ENCODE results near the gene AMY2B. TPM values are rescaled to one million over a fixed set of nuclear protein-coding genes. Genes with fewer than 3 reads are reported as not detected.
A peak's percentile ranks its signal among the peaks of the same experiment; 100 is the strongest.

The AMY2B gene
- total and polyA plus RNA-seq, 2 of the 8 experiments (the other 6 are each of a cell fraction or from before 2014, with no cell fraction given) = 2.0 to 2.1 TPM

DNA sequence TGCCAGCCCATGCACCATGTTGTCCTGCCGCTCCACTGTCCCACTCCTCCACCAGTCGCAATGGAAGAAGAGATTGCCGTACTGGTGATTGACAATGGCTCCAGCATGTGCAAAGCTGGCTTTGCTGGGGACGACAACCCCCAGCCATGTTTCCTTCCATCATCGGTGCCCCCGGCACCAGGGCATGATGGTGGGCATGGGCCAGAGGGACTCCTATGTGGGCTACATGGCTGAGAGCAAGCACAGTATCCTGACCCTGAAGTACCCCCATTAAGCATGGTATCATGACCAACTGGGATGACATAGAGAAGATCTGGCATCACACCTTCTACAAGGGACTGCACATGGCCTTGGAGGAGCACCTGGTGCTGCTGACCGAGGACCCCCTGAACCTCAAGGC, 1.9 kb upstream of the AMY2B start:
- ChIA-PET CTCF (ENCODE audit: partially characterized antibody) (no interaction called here), POLR2A (ENCODE audit: partially characterized antibody) (no interaction called here)
- no peak overlapping the region for H4K8ac ChIP-seq (ENCODE audit: extremely low read depth, insufficient read depth, low read length)
- H3K27ac ChIP-seq (ENCODE audit: low read depth, low read length) = no peak overlapping the region
- no peak overlapping the region for H3K14ac ChIP-seq (ENCODE audit: insufficient read length)
- H4K5ac ChIP-seq (ENCODE audit: insufficient read length, low read depth, low read length) = no peak overlapping the region
- H3K9ac ChIP-seq (replicated peaks in 1 of 4; ENCODE audit: extremely low read depth in 1 of 4, low read depth in 3 of 4, low read length in 3 of 4) = no peak overlapping the region
- H3K18ac ChIP-seq (ENCODE audit: extremely low read depth, low read length) = no peak overlapping the region
- no peak overlapping the region for H2BK5ac ChIP-seq (ENCODE audit: low read depth, low read length)
- no peak overlapping the region for H3K23ac ChIP-seq (ENCODE audit: insufficient read length)
- H3K23me2 ChIP-seq (ENCODE audit: low read depth, low read length) = no peaks in the 10 kb centered on the region
- H3K56ac ChIP-seq (replicated peaks; ENCODE audit: insufficient read length, low read depth, low read length) = no peak overlapping the region
- H2BK20ac ChIP-seq (ENCODE audit: low read length) = no peak overlapping the region
- H2BK120ac ChIP-seq (replicated peaks; ENCODE audit: low read depth, low read length) = no peak overlapping the region
- no peak overlapping the region for H2BK12ac ChIP-seq (ENCODE audit: low read depth, low read length)
- no peaks in the 10 kb centered on the region for H3K79me2 ChIP-seq (ENCODE audit: control insufficient read depth in 1 of 2, insufficient read depth in 2 of 2, low read length in 2 of 2)
- no peak overlapping the region for H3K4me3 ChIP-seq (ENCODE audit: extremely low read depth in 1 of 4, insufficient read depth in 2 of 4, low read depth in 3 of 4, low read length in 4 of 4)
- no peak overlapping the region for H3K4me2 ChIP-seq (ENCODE audit: insufficient read depth in 1 of 2, low read depth in 2 of 2, low read length in 2 of 2)
- H4K91ac ChIP-seq (replicated peaks; ENCODE audit: insufficient read length, low read length) = no peak overlapping the region
- H4K20me1 ChIP-seq (replicated peaks in 1 of 2; ENCODE audit: control insufficient read depth in 1 of 2, insufficient read depth in 2 of 2, low read length in 2 of 2) = no peaks in the 10 kb centered on the region
- peak overlapping the region; percentile 69 for H3K4ac ChIP-seq (replicated peaks; ENCODE audit: insufficient read length, low read depth, low read length)
- no peak overlapping the region for H2AFZ ChIP-seq (ENCODE audit: low read length)
- no peaks in the 10 kb centered on the region for H3K4me1 ChIP-seq (replicated peaks in 1 of 4; ENCODE audit: control insufficient read depth in 3 of 4, insufficient read depth in 4 of 4, low read length in 3 of 4)
- no peak overlapping the region for H2AK5ac ChIP-seq (ENCODE audit: low read depth, low read length)
- WGBS, 2 experiments (ENCODE audit: extremely low coverage in 1 of 2, insufficient coverage in 1 of 2, insufficient read length in 1 of 2, insufficient replicate concordance in 2 of 2, low coverage in 1 of 2, low lambda C conversion rate in 2 of 2, missing lambda C conversion rate in 1 of 2) = 97% methylated on average over 7 of the region's 7 CpGs; no CpG with 5 or more reads in 1 of the 2 experiments
- H3K27me3 ChIP-seq (replicated peaks in 1 of 4; ENCODE audit: control insufficient read depth in 3 of 4, extremely low read depth in 1 of 4, insufficient read depth in 3 of 4, low read length in 3 of 4) = no peaks in the 10 kb centered on the region
- H3K9me3 ChIP-seq (ENCODE audit: insufficient read depth in 2 of 2, low read depth in 1 of 2, low read length in 1 of 2) = peaks cover 0 to 5% of the 10 kb centered on the region in 2 experiments; a peak in 1 of 4 replicates
- H2BK15ac ChIP-seq (ENCODE audit: low read length) = no peak overlapping the region
- DNase-seq (ENCODE audit: low read depth in 1 of 2, low spot score in 2 of 2) = no peak
- FAIRE-seq = no peak
- no peaks in the 10 kb centered on the region for H3K36me3 ChIP-seq (ENCODE audit: control insufficient read depth in 2 of 4, insufficient read depth in 4 of 4, low read length in 3 of 4)
- H3K79me1 ChIP-seq (ENCODE audit: low read depth, low read length) = no peaks in the 10 kb centered on the region
- TF ChIP-seq EGR1 (IDR thresholded peaks at IDR 0.05; ENCODE audit: borderline replicate concordance, low read depth, low read length) (no peak), SIX5 (IDR thresholded peaks at IDR 0.05; ENCODE audit: low read depth, low read length) (no peak), HDAC6 (IDR thresholded peaks at IDR 0.05; ENCODE audit: low read depth, low read length) (no peak), POU5F1 (IDR thresholded peaks at IDR 0.05; ENCODE audit: low read depth, low read length) (no peak), CHD1 (IDR thresholded peaks at IDR 0.05; ENCODE audit: low read depth, low read length) (no peak), GTF2F1 (IDR thresholded peaks at IDR 0.05; ENCODE audit: borderline replicate concordance, low read depth, low read length) (no peak), TEAD4 (IDR thresholded peaks at IDR 0.05; ENCODE audit: low read depth, low read length) (no peak), KDM5A (IDR thresholded peaks at IDR 0.05; ENCODE audit: low read length) (no peak), EZH2 (IDR thresholded peaks at IDR 0.05; ENCODE audit: low read depth, low read length, severe bottlenecking) (no peak), GABPA (IDR thresholded peaks at IDR 0.05; ENCODE audit: borderline replicate concordance, insufficient read depth, low read length) (no peak)
- TF ChIP-seq, protein P1, sequence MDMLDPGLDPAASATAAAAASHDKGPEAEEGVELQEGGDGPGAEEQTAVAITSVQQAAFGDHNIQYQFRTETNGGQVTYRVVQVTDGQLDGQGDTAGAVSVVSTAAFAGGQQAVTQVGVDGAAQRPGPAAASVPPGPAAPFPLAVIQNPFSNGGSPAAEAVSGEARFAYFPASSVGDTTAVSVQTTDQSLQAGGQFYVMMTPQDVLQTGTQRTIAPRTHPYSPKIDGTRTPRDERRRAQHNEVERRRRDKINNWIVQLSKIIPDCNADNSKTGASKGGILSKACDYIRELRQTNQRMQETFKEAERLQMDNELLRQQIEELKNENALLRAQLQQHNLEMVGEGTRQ (IDR thresholded peaks at IDR 0.05; ENCODE audit: low read length) = no peak
